Measurements from ENCODE around the gene MBOAT7. TPM values are rescaled to one million over a fixed set of nuclear protein-coding genes. Genes with fewer than 3 reads are reported as not detected.

Gene MBOAT7
- total and polyA plus RNA-seq, 2 of the 8 experiments (the other 6 are each of a cell fraction or from before 2014, with no cell fraction given): 85.5 to 90.9 TPM

- TF ChIP-seq MAX (IDR thresholded peaks at IDR 0.05): 0 out of 2 replicates have a peak, but pooled peaks have one; percentile 11
- no peak for TF ChIP-seq CHD2 (IDR thresholded peaks at IDR 0.05; ENCODE audit: low read length)
- no peak for TF ChIP-seq EGR1 (IDR thresholded peaks at IDR 0.05; ENCODE audit: borderline replicate concordance, low read depth, low read length)
- no peak for TF ChIP-seq NANOG (IDR thresholded peaks at IDR 0.05; ENCODE audit: insufficient read depth, low read depth, low read length, poor library complexity, severe bottlenecking)
- no peak for TF ChIP-seq KDM5A (IDR thresholded peaks at IDR 0.05; ENCODE audit: low read length)
- peak; percentile 85 for TF ChIP-seq CREB1 (IDR thresholded peaks at IDR 0.05)
- TF ChIP-seq SP2 (IDR thresholded peaks at IDR 0.05; ENCODE audit: low read length): no peak
- no peak for TF ChIP-seq RNF2 (IDR thresholded peaks at IDR 0.05; ENCODE audit: borderline replicate concordance, low read depth, low read length, missing control alignments, poor library complexity, severe bottlenecking)
- no peak for TF ChIP-seq CHD1 (IDR thresholded peaks at IDR 0.05; ENCODE audit: low read depth, low read length)
- peak; percentile 86 for TF ChIP-seq TEAD4 (IDR thresholded peaks at IDR 0.05; ENCODE audit: low read depth, low read length)
- no peak for TF ChIP-seq BRCA1 (IDR thresholded peaks at IDR 0.05; ENCODE audit: low read depth, low read length)
- TF ChIP-seq NRF1 (IDR thresholded peaks at IDR 0.05; ENCODE audit: low read depth, low read length): no peak
These were observed 41.9 kb upstream of the MBOAT7 start (continued) for GRCh38 chr19:54231077-54231931.
